MM.1S (cell line): ENCODE measurements around the gene FBXW11.
A peak's percentile ranks its signal among the peaks of the same experiment; 100 is the strongest.

Experiments used
- DNase-seq: peaks from one replicate; pipeline ENCODE4 v3.0.0-alpha.2; 2015
- H2AFZ ChIP-seq: fragments of 300-600 bp; sonication (generic); 2 replicates; pipeline ENCODE4 v1.6.0; 2016; ENCODE audit warnings: antibody characterized with exemption, low read length
- H3F3A ChIP-seq: fragments of 300-600 bp; sonication (generic); 2 replicates; pipeline ENCODE4 v1.6.1; 2016; ENCODE audit warnings: mild to moderate bottlenecking, antibody characterized with exemption, low read length, moderate library complexity, mixed read lengths; ENCODE audit not compliant: insufficient read depth
- H3K27ac ChIP-seq: fragments of 300-600 bp; sonication (generic); 2 replicates; pipeline ENCODE4 v1.5.1; 2016; ENCODE audit warnings: mild to moderate bottlenecking, low read length
- H3K27me3 ChIP-seq: fragments of 300-600 bp; sonication (generic); replicated peaks from 2 replicates; pipeline ENCODE4 v1.6.0; 2016; ENCODE audit warnings: low read length; ENCODE audit not compliant: insufficient read depth
- H3K36me3 ChIP-seq: fragments of 300-600 bp; sonication (generic); replicated peaks from 2 replicates; pipeline ENCODE4 v1.6.1; 2016; ENCODE audit warnings: mild to moderate bottlenecking, low read length, mixed read lengths; ENCODE audit not compliant: insufficient read depth
- H3K4me1 ChIP-seq: fragments of 300-600 bp; sonication (generic); 2 replicates; pipeline ENCODE4 v1.6.1; 2016; ENCODE audit warnings: low read length, mixed read lengths
- H3K4me2 ChIP-seq: fragments of 300-600 bp; sonication (generic); 2 replicates; pipeline ENCODE4 v1.6.0; 2016; ENCODE audit warnings: low read depth, low read length
- H3K4me3 ChIP-seq: fragments of 300-600 bp; sonication (generic); 2 replicates; pipeline ENCODE4 v1.5.1; 2016; ENCODE audit warnings: low read length, mixed read lengths
- H3K79me2 ChIP-seq: fragments of 300-600 bp; sonication (generic); 2 replicates; pipeline ENCODE4 v1.6.1; 2016; ENCODE audit warnings: mixed run types, low read length, mixed read lengths
- H3K9ac ChIP-seq: fragments of 300-600 bp; sonication (generic); 2 replicates; pipeline ENCODE4 v1.6.1; 2016; ENCODE audit warnings: low read length, mixed read lengths
- H3K9me2 ChIP-seq: fragments of 300-600 bp; sonication (generic); replicated peaks from 2 replicates; pipeline ENCODE4 v1.6.1; 2016; ENCODE audit warnings: mild to moderate bottlenecking, low read length, mixed read lengths; ENCODE audit not compliant: insufficient read depth
- H3K9me3 ChIP-seq: fragments of 300-600 bp; sonication (generic); replicated peaks from 2 replicates; pipeline ENCODE4 v1.6.1; 2016; ENCODE audit warnings: mild to moderate bottlenecking, low read length, mixed read lengths; ENCODE audit not compliant: insufficient read depth
- H4K20me1 ChIP-seq: fragments of 300-600 bp; sonication (generic); 2 replicates; pipeline ENCODE4 v1.6.1; 2016; ENCODE audit warnings: mild to moderate bottlenecking, low read length, moderate library complexity, mixed read lengths; ENCODE audit not compliant: insufficient read depth
- EZH2 ChIP-seq: fragments of 300-600 bp; sonication (generic); optimal IDR thresholded peaks from 2 replicates; pipeline ENCODE3; 2017; ENCODE audit warnings: low read depth, mild to moderate bottlenecking, antibody characterized with exemption, low read length, mixed read lengths
- EZH2phosphoT487 ChIP-seq: fragments of 300-600 bp; sonication (generic); IDR thresholded peaks from 2 replicates; pipeline ENCODE4 v1.6.1; 2018; ENCODE audit warnings: antibody characterized with exemption, low read length
- TF ChIP-seq, protein P1 (sequence below): fragments of 300-600 bp; sonication (generic); IDR thresholded peaks from 2 replicates; pipeline ENCODE4 v1.5.1; 2016; ENCODE audit warnings: antibody characterized with exemption, low read length, mixed read lengths

The FBXW11 gene

GRCh38 chr5:171934586-171934985 is 71.9 kb downstream of the FBXW11 start:
- H3K79me2 ChIP-seq: peaks cover 79% of the 10 kb centered on the region
- H4K20me1 ChIP-seq: no peaks in the 10 kb centered on the region
- DNase-seq: no peak
- H3K9me3 ChIP-seq: no peaks in the 10 kb centered on the region
- H3K4me1 ChIP-seq: no peaks in the 10 kb centered on the region
- H3K27me3 ChIP-seq: no peaks in the 10 kb centered on the region
- H3F3A ChIP-seq: no peaks in the 10 kb centered on the region
- H3K4me2 ChIP-seq: no peak overlapping the region
- H3K4me3 ChIP-seq: no peak overlapping the region
- no peak overlapping the region for H3K9ac ChIP-seq
- H2AFZ ChIP-seq: no peak overlapping the region
- TF ChIP-seq, protein P1, sequence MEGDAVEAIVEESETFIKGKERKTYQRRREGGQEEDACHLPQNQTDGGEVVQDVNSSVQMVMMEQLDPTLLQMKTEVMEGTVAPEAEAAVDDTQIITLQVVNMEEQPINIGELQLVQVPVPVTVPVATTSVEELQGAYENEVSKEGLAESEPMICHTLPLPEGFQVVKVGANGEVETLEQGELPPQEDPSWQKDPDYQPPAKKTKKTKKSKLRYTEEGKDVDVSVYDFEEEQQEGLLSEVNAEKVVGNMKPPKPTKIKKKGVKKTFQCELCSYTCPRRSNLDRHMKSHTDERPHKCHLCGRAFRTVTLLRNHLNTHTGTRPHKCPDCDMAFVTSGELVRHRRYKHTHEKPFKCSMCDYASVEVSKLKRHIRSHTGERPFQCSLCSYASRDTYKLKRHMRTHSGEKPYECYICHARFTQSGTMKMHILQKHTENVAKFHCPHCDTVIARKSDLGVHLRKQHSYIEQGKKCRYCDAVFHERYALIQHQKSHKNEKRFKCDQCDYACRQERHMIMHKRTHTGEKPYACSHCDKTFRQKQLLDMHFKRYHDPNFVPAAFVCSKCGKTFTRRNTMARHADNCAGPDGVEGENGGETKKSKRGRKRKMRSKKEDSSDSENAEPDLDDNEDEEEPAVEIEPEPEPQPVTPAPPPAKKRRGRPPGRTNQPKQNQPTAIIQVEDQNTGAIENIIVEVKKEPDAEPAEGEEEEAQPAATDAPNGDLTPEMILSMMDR: no peak
- no peak for TF ChIP-seq EZH2phosphoT487
- TF ChIP-seq EZH2: no peak
- H3K27ac ChIP-seq: no peak overlapping the region
- no peaks in the 10 kb centered on the region for H3K9me2 ChIP-seq
- H3K36me3 ChIP-seq: no peaks in the 10 kb centered on the region

- H3K36me3 ChIP-seq: no peaks in the 10 kb centered on the region
- no peak overlapping the region for H3K9ac ChIP-seq
- no peak overlapping the region for H3K4me3 ChIP-seq
- no peak overlapping the region for H2AFZ ChIP-seq
- TF ChIP-seq EZH2phosphoT487: no peak
- H4K20me1 ChIP-seq: no peaks in the 10 kb centered on the region
- no peak overlapping the region for H3K4me2 ChIP-seq
- peaks cover 86% of the 10 kb centered on the region for H3K79me2 ChIP-seq
- no peak for DNase-seq
- no peaks in the 10 kb centered on the region for H3K4me1 ChIP-seq
- no peaks in the 10 kb centered on the region for H3F3A ChIP-seq
- H3K27me3 ChIP-seq: no peaks in the 10 kb centered on the region
- H3K9me2 ChIP-seq: no peaks in the 10 kb centered on the region
- H3K27ac ChIP-seq: no peak overlapping the region
- H3K9me3 ChIP-seq: no peaks in the 10 kb centered on the region
These were observed 75.3 kb downstream of the FBXW11 start for GRCh38 chr5:171931163-171931562.

GRCh38 chr5:171927345-171927941 is 79.0 kb downstream of the FBXW11 start:
- peaks cover 79% of the 10 kb centered on the region for H3K79me2 ChIP-seq
- H3K9me2 ChIP-seq: no peaks in the 10 kb centered on the region
- H3K36me3 ChIP-seq: no peaks in the 10 kb centered on the region
- H3F3A ChIP-seq: no peaks in the 10 kb centered on the region
- no peaks in the 10 kb centered on the region for H3K4me1 ChIP-seq
- no peak overlapping the region for H2AFZ ChIP-seq
- no peak for DNase-seq
- no peak overlapping the region for H3K9ac ChIP-seq
- no peaks in the 10 kb centered on the region for H4K20me1 ChIP-seq
- H3K9me3 ChIP-seq: no peaks in the 10 kb centered on the region
- no peak overlapping the region for H3K4me3 ChIP-seq
- H3K4me2 ChIP-seq: no peak overlapping the region
- H3K27me3 ChIP-seq: no peaks in the 10 kb centered on the region
- TF ChIP-seq, protein P1: peak; percentile 34
- TF ChIP-seq EZH2phosphoT487: no peak
- H3K27ac ChIP-seq: no peak overlapping the region

DNA sequence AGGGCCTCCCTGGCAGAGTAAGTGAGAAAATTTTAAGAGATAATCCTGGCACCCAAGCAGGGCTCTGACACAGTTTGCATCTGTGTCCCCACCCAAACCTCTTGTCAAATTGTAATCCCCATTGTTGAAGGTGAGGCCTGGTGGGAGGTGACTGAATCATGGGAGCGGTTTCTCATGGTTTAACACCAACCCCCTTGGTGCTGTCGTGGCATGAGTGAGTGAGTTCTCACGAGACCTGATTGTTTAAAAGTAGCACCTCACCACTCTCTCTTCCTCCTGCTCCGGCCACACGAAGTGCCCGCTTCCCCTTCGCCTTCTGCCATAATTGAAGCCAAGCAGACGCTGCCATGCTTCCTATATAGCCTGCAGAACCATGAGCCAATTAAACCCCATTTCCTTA is 80.1 kb downstream of the FBXW11 start:
- Histone ChIP-seq H3K27me3 (no peaks in the 10 kb centered on the region), H3K79me2 (peaks cover 80% of the 10 kb centered on the region), H3K27ac (no peak overlapping the region), H4K20me1 (0 out of 2 replicates have a peak, but pooled peaks cover 2% of the 10 kb centered on the region), H3F3A (no peaks in the 10 kb centered on the region), H3K9me3 (no peaks in the 10 kb centered on the region), H3K4me2 (no peak overlapping the region), H2AFZ (no peak overlapping the region), H3K4me3 (no peak overlapping the region), H3K4me1 (no peaks in the 10 kb centered on the region), H3K9ac (no peak overlapping the region), H3K9me2 (no peaks in the 10 kb centered on the region), H3K36me3 (no peaks in the 10 kb centered on the region)
- DNase-seq: no peak
- no peak for TF ChIP-seq EZH2
- TF ChIP-seq EZH2phosphoT487: no peak
- TF ChIP-seq, protein P1: no peak
